Activated CD4-positive, alpha-beta T cell treated with anti-CD3 and anti-CD28 coated beads, Interleukin-2, amount 10 ng/mL, durations not matched to agents 7 days and 5 days (primary cell): ENCODE data around the gene THEMIS. TPM values are rescaled to one million over a fixed set of nuclear protein-coding genes. Genes with fewer than 3 reads are reported as not detected.
"Not testable (repeated sequence)": the region's sequence is repeated elsewhere in the genome, so short reads cannot be mapped to it uniquely, and the experiment has no call there.

Experiments used
- CTCF ChIA-PET: fragments of 350-600 bp; sonication (Branson Sonifier 250); formaldehyde crosslinking; loops from one replicate; lab custom pipeline; 2021; ENCODE audit warnings: antibody characterized with exemption; lab: Charles Lee
- POLR2A ChIA-PET: fragments of 350-600 bp; sonication (Branson Sonifier 250); formaldehyde crosslinking; loops from one replicate; lab custom pipeline; 2021; ENCODE audit warnings: antibody characterized with exemption; lab: Charles Lee
- DNase-seq: peaks from one replicate; pipeline ENCODE4 v3.0.0-alpha.2; 2020
- H3K27ac Mint-ChIP-seq: one replicate; pipeline ENCODE4 v1.8.0; 2021; ENCODE audit warnings: mild to moderate bottlenecking, moderate library complexity, mixed read lengths
- H3K27me3 Mint-ChIP-seq: one replicate; pipeline ENCODE4 v1.8.0; 2021; ENCODE audit warnings: mixed read lengths
- H3K36me3 Mint-ChIP-seq: one replicate; pipeline ENCODE4 v1.8.0; 2021; ENCODE audit warnings: low read depth, mixed read lengths
- H3K4me1 Mint-ChIP-seq: one replicate; pipeline ENCODE4 v1.8.0; 2021; ENCODE audit warnings: mixed read lengths
- H3K4me3 Mint-ChIP-seq: one replicate; pipeline ENCODE4 v1.8.0; 2021; ENCODE audit warnings: mild to moderate bottlenecking, moderate library complexity, mixed read lengths
- H3K9me3 Mint-ChIP-seq: one replicate; pipeline ENCODE4 v1.8.0; 2021; ENCODE audit warnings: mixed read lengths
- total RNA-seq, 2 experiments: library from RNA; stranded (reverse); gene quantifications; one replicate each; pipeline ENCODE4 v1.2.3, GENCODE V29; 2021

THEMIS gene
- total RNA-seq, 2 experiments from 2014 or later: 89.2 to 101 TPM

DNA sequence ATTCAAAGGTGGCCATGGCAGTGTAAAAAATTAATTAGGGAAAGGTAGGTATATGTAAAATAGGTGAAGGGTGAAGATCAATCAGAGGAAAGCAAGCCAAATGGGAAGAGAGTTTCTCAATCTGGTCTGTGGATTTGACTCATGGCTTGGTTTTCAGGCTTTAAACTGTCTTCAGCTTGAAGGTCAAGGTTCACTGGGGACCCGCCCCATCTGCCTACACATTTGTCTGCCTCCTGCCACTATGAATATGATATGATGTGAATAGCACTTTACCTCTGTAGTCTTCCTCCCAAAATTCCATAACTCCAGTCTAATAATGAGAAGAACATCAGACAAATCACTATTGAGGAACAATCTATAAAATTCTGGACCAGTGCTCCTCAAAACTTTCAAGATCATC lies 32.3 kb upstream of the THEMIS start:
- ChIA-PET CTCF (no interaction called here), POLR2A (no interaction called here)
- H3K9me3 Mint-ChIP-seq: peaks cover 33% of the 10 kb centered on the region
- no peaks in the 10 kb centered on the region for H3K27me3 Mint-ChIP-seq
- H3K4me3 Mint-ChIP-seq: no peak overlapping the region
- peaks cover 60% of the 10 kb centered on the region for H3K36me3 Mint-ChIP-seq
- H3K4me1 Mint-ChIP-seq: peaks cover 43% of the 10 kb centered on the region
- no peak for DNase-seq
- peak overlapping the region; percentile 97 for H3K27ac Mint-ChIP-seq

DNA sequence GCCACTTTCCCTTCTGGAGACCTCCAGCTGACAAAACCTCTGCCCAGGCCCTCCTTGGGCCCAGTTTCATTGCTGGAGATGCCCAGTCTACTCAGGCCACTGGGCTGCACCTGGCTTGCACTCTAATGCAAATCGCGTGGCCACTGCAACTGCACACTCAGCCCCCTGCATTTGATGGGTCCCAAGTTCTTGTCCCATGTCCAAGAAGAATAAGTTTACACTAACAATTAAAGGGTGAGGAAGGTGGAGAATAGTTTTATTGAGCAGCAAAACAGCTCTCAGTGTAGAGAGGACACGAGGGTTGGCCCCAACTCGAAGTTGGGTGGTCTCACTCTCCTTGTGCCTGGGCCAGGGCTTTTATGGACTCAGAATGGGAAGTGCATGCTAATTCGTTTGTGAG lies 31.9 kb upstream of the THEMIS start:
- Mint-ChIP-seq H3K27ac (peak overlapping the region; percentile 97), H3K27me3 (no peaks in the 10 kb centered on the region), H3K4me1 (peaks cover 40% of the 10 kb centered on the region), H3K36me3 (peaks cover 61% of the 10 kb centered on the region), H3K4me3 (no peak overlapping the region), H3K9me3 (peaks cover 32% of the 10 kb centered on the region)
- POLR2A ChIA-PET: no interaction called here
- DNase-seq: no peak
- CTCF ChIA-PET: interaction anchor here (0.9 kb wide), 1 partner anchor 16 kb away, joined by 4 read pairs; no protein-coding TSS in a partner anchor

DNA sequence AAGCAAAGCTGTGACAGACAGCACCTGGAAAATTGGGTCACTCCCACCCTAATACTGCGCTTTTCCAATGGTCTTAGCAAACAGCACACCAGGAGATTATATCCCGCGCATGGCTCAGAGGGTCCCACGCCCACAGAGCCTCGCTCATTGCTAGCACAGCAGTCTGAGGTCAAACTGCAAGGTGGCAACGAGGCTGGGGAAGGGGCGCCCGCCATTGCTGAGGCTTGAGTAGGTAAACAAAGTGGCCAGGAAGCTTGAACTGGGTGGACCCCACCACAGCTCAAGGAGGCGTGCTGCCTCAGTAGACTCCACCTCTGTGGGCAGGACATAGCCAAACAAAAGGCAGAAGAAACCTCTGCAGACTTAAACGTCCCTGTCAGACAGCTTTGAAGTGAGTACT lies 25.6 kb upstream of the THEMIS start:
- POLR2A ChIA-PET, H3K27ac Mint-ChIP-seq, DNase-seq, H3K4me3 Mint-ChIP-seq, H3K27me3 Mint-ChIP-seq: not testable (repeated sequence)
- H3K9me3 Mint-ChIP-seq: peaks cover 52% of the 10 kb centered on the region
- CTCF ChIA-PET: interaction anchor here (0.6 to 1.7 kb wide), 5 partner anchors 8 to 84 kb away, joined by 3 to 7 read pairs (median 4); no protein-coding TSS in a partner anchor
- peaks cover 72% of the 10 kb centered on the region for H3K36me3 Mint-ChIP-seq
- peaks cover 37% of the 10 kb centered on the region for H3K4me1 Mint-ChIP-seq

DNA sequence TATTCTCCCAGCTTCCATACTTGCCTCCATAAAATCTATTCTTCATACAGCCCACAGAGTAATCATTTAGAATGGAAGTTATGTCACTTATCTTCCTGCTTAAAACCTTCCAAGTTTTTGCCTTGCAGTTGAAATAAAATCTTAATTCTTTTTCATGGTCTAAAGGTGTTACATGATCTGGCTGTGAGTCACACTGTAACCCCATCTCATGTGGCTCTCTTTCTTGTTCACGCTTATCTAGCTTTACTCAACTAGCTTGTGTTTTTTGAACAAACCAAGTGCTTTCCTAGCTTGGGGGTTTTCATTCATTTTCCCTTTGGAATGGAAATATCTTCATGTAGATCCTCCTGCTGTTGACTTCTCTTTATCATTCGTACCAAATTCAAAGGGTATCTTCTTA lies 23.6 kb upstream of the THEMIS start:
- Mint-ChIP-seq H3K9me3 (peaks cover 50% of the 10 kb centered on the region), H3K4me3 (no peak overlapping the region), H3K4me1 (peaks cover 55% of the 10 kb centered on the region), H3K27me3 (no peaks in the 10 kb centered on the region), H3K36me3 (peaks cover 66% of the 10 kb centered on the region), H3K27ac (peak overlapping the region; percentile 12)
- ChIA-PET CTCF (interaction anchor here (0.9 to 1.0 kb wide), 2 partner anchors 11 to 17 kb away, joined by 3 to 4 read pairs; no protein-coding TSS in a partner anchor), POLR2A (no interaction called here)
- DNase-seq: no peak

DNA sequence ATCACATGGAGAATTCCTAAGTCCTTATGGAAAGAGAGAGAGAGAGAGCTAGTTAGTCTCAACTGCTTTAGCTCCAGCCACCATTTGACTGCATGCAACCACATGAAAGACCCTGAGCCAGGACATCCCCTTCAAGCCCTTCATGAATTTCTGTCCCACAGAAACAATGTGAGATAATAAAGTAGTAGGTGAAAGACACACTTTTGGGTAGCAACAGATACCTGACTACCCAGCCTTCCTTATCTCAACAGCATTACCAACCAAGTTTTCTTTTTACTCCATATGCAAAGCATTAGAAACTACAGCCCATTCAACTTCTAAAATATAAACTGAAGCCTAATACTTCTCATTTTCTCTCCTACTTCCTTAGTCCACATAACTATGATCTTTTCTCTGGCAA lies 23.2 kb upstream of the THEMIS start:
- no peak for DNase-seq
- CTCF ChIA-PET: interaction anchor here (0.9 to 1.0 kb wide), 2 partner anchors 10 to 16 kb away, joined by 3 to 4 read pairs; no protein-coding TSS in a partner anchor
- POLR2A ChIA-PET: no interaction called here
- H3K36me3 Mint-ChIP-seq: peaks cover 64% of the 10 kb centered on the region
- H3K27ac Mint-ChIP-seq: peak overlapping the region; percentile 12
- H3K27me3 Mint-ChIP-seq: no peaks in the 10 kb centered on the region
- H3K4me1 Mint-ChIP-seq: peaks cover 59% of the 10 kb centered on the region
- H3K9me3 Mint-ChIP-seq: peaks cover 50% of the 10 kb centered on the region
- no peak overlapping the region for H3K4me3 Mint-ChIP-seq

DNA sequence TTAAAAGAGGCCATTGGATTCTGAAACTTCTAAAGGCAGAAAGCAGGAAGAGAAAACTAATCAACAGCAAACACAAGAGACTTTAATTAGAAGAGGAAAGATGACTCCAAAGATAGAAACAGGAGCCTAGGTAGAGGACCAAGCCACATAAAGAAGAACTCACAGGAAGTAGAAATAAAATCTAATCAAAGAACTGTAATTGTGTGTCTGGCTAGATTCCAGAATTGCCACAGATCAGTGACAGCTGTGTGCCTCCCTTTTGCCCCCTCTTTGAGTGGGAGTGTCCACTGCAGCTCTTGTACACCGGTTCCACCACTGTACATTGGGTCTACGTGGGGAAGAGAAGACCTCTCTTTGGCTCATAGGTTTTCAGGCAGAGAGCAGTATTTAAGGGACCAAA lies 22.3 kb upstream of the THEMIS start:
- peaks cover 44% of the 10 kb centered on the region for H3K9me3 Mint-ChIP-seq
- H3K36me3 Mint-ChIP-seq: peaks cover 58% of the 10 kb centered on the region
- ChIA-PET POLR2A (no interaction called here), CTCF (no interaction called here)
- H3K4me3 Mint-ChIP-seq: no peak overlapping the region
- no peak for DNase-seq
- H3K4me1 Mint-ChIP-seq: peaks cover 66% of the 10 kb centered on the region
- no peaks in the 10 kb centered on the region for H3K27me3 Mint-ChIP-seq
- H3K27ac Mint-ChIP-seq: peak overlapping the region; percentile 0

DNA sequence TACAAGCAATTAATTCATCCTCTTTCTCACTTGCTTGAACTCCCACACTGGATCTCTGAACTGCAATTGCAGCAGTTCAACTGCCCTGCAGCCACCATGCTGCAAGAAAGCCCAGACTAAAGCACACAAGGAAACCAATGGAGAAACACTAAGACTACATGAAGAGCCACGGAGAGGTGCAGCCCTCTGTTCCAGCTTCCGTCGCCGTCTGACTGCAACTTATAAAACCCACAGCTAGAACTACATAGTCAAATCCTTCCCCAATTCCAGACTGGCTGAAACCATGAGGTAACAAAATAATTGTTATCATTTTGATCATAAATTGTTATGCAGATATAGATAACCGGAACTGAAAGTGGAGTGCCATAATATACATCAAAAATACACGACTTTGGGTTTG lies 21.1 kb upstream of the THEMIS start:
- POLR2A ChIA-PET: interaction anchor here (1.1 kb wide), 1 partner anchor 12 kb away, joined by 3 read pairs; no protein-coding TSS in a partner anchor
- Mint-ChIP-seq H3K27ac (peak overlapping the region; percentile 47), H3K4me3 (peak overlapping the region; percentile 39), H3K9me3 (peaks cover 37% of the 10 kb centered on the region), H3K36me3 (peaks cover 53% of the 10 kb centered on the region), H3K27me3 (no peaks in the 10 kb centered on the region), H3K4me1 (peaks cover 77% of the 10 kb centered on the region)
- CTCF ChIA-PET: interaction anchor here (0.5 to 1.4 kb wide), 3 partner anchors 11 to 67 kb away, joined by 3 read pairs; no protein-coding TSS in a partner anchor
- no peak for DNase-seq

DNA sequence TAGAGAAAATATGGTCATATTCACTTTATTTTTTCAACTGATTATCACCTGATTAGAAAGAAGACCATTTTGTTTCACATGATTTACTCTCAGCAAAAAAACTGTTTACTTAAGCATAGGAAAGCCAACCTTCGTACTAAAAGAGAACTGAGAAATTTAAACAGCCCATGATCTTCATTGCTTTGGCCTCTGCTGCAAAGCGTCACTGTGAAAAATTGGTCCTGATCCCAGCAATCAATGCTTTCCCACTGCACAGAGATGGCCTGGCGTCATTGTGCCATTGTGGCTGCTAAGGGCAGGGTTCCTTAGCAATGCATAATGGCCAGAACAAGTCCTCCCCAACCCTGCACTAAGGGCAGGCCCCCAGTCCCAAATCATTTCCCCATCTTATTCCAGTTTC lies 19.9 kb upstream of the THEMIS start:
- CTCF ChIA-PET: interaction anchor here (1.0 kb wide), 1 partner anchor 13 kb away, joined by 4 read pairs; no protein-coding TSS in a partner anchor
- no peaks in the 10 kb centered on the region for H3K27me3 Mint-ChIP-seq
- peaks cover 55% of the 10 kb centered on the region for H3K36me3 Mint-ChIP-seq
- POLR2A ChIA-PET: interaction anchor here (0.6 to 1.1 kb wide), 2 partner anchors 14 to 61 kb away, joined by 3 read pairs; no protein-coding TSS in a partner anchor
- H3K27ac Mint-ChIP-seq: no peak overlapping the region
- no peak for DNase-seq
- H3K4me3 Mint-ChIP-seq: no peak overlapping the region
- H3K9me3 Mint-ChIP-seq: peaks cover 33% of the 10 kb centered on the region
- peaks cover 84% of the 10 kb centered on the region for H3K4me1 Mint-ChIP-seq

DNA sequence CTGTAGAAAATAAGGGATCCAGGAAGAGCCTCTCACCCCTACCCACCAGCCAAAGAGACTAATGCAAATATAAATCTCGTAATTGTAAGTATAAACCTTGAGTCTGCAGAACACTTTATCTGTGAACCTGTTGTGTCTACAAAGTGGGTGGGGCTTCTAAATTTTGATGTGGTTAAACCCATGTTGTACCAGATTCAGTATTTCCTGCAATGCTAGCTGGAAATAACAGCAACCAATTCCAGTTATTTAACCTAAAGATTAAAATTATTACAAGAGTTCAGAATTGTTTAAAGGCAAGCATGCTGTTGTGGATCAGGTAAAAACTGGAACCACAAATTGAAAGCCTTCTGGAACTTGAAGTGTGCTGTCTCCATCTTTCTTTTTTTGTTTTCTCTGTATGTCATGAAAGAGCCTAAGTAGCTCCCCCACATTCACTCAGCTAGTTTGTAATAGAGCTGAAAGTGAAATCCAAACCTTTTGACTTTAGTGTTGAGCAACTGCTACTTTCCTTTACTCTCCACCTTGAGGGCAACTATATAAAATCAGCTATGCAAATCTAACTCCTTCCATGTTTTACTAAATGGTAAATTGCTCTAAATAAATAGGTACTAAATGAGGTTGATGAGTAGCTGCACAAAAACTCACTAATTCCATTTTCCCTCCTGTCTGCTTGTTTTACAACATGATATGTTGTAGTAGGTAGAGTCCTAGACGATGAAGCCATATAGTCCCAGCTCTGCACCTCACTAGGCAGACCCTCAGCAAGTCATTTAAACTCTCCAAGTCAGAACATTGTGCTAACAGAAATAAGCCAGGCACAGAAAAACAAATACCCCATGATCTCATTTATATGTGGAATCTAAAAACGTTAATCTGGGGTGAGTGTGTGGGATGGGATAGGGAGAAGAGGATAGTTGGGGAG lies 17.9 kb upstream of the THEMIS start:
- peaks cover 15% of the 10 kb centered on the region for H3K9me3 Mint-ChIP-seq
- peak overlapping the region; percentile 93 for H3K4me3 Mint-ChIP-seq
- DNase-seq: peak; percentile 62
- no peaks in the 10 kb centered on the region for H3K27me3 Mint-ChIP-seq
- ChIA-PET POLR2A (interaction anchor here (0.6 kb wide), 2 partner anchors 27 to 38 kb away, joined by 3 to 6 read pairs; no protein-coding TSS in a partner anchor), CTCF (interaction anchor here (1.0 to 2.7 kb wide), 6 partner anchors 11 to 46 kb away, joined by 3 to 13 read pairs (median 5); no protein-coding TSS in a partner anchor)
- peaks cover 84% of the 10 kb centered on the region for H3K4me1 Mint-ChIP-seq
- H3K36me3 Mint-ChIP-seq: peaks cover 52% of the 10 kb centered on the region
- H3K27ac Mint-ChIP-seq: peak overlapping the region; percentile 89

DNA sequence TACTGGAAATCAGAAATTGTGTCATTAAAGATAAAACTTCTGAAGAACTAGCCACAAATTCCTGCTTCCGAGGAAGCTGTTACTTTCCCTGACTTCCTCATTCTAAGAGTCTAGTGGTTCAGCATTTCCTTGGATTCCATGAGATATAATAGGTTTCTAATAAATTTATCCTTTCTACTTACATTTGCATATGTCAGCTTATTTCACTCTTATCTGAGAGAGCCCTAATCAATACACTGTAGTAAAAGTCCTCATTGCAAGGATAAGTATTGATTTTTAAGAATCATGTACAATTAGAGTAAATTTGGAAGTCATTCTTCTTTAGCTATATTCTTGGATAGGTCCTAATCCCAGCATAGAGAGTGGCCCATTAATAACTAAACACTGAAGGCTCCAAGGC lies 16.9 kb upstream of the THEMIS start:
- peaks cover 18% of the 10 kb centered on the region for H3K9me3 Mint-ChIP-seq
- ChIA-PET CTCF (interaction anchor here (0.5 to 2.7 kb wide), 5 partner anchors 14 to 1789 kb away, joined by 3 to 13 read pairs (median 3); partner anchors contain the start of gene THEMIS), POLR2A (no interaction called here)
- no peaks in the 10 kb centered on the region for H3K27me3 Mint-ChIP-seq
- peaks cover 55% of the 10 kb centered on the region for H3K36me3 Mint-ChIP-seq
- H3K4me3 Mint-ChIP-seq: peak overlapping the region; percentile 93
- peak overlapping the region; percentile 89 for H3K27ac Mint-ChIP-seq
- no peak for DNase-seq
- H3K4me1 Mint-ChIP-seq: peaks cover 80% of the 10 kb centered on the region

DNA sequence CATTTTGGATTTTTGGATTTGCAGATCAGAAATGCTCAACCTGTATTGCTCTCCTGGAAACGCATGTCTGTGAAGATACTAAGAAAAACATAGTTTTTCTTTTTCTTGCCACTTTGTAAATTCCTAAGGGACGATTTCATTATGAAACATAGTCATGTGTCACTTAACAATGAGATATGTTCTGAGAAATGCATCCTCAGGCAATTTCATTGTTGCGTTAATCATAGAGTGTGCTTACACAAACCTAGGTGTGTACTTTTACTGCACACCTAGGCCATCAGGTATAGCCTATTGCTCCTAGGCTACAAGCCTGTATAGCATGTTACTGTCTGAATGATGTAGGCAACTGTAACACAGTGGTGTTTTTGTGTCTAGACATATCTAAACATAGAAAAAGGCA lies 13.4 kb upstream of the THEMIS start:
- Mint-ChIP-seq H3K36me3 (peaks cover 70% of the 10 kb centered on the region), H3K4me3 (no peak overlapping the region), H3K4me1 (peaks cover 56% of the 10 kb centered on the region), H3K27ac (no peak overlapping the region), H3K9me3 (peaks cover 32% of the 10 kb centered on the region), H3K27me3 (no peaks in the 10 kb centered on the region)
- ChIA-PET POLR2A (no interaction called here), CTCF (interaction anchor here (0.9 to 1.0 kb wide), 2 partner anchors 10 to 13 kb away, joined by 3 read pairs; partner anchors contain the start of gene THEMIS)
- no peak for DNase-seq

DNA sequence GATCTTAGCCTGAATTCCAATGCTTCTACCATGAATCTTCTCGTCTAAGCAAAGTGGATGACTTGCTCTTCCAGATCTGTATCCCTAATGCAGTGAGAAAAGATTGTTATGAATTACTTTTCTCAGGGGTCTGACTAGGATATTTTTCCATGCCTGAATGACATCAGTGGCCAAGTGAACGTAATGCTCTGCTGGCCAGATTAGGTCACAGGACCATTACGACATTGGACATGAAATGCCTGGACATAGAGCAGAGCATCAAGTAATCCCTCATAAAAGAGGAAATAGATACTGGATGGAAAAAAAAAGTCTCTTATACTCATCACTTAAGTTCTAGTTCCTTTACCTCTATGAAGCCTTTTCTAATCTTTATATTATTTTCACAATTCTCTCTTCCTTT lies 12.1 kb upstream of the THEMIS start:
- CTCF ChIA-PET: interaction anchor here (0.8 to 1.5 kb wide), 3 partner anchors 12 to 14 kb away, joined by 3 read pairs; partner anchors contain the start of gene THEMIS
- no peaks in the 10 kb centered on the region for H3K27me3 Mint-ChIP-seq
- POLR2A ChIA-PET: no interaction called here
- peaks cover 53% of the 10 kb centered on the region for H3K4me1 Mint-ChIP-seq
- peaks cover 76% of the 10 kb centered on the region for H3K36me3 Mint-ChIP-seq
- no peak overlapping the region for H3K27ac Mint-ChIP-seq
- H3K4me3 Mint-ChIP-seq: no peak overlapping the region
- peaks cover 40% of the 10 kb centered on the region for H3K9me3 Mint-ChIP-seq
- DNase-seq: no peak
